Activated T-helper 2 cell treated with anti-CD3 and anti-CD28 coated beads, Interferon-gamma antibody, Interleukin-2, Interleukin-4, amounts not matched to agents 10 μg/mL and 5 μg/mL and 100 μg/mL, durations not matched to agents 14 hours and 24 hours and 36 hours (primary cell): ENCODE results near the gene WDR88. TPM values are rescaled to one million over a fixed set of nuclear protein-coding genes. Genes with fewer than 3 reads are reported as not detected.

Experiments
- DNase-seq: peaks from one replicate; pipeline ENCODE4 v3.0.0; 2021; ENCODE audit warnings: low spot score
- H3K27ac Mint-ChIP-seq: one replicate; pipeline ENCODE4 v1.8.0; 2021; ENCODE audit warnings: mixed read lengths
- H3K27me3 Mint-ChIP-seq: one replicate; pipeline ENCODE4 v1.8.0; 2021; ENCODE audit warnings: low read depth, mixed read lengths
- H3K36me3 Mint-ChIP-seq: one replicate; pipeline ENCODE4 v1.8.0; 2021; ENCODE audit warnings: low read depth, mixed read lengths
- H3K4me1 Mint-ChIP-seq: one replicate; pipeline ENCODE4 v1.8.0; 2021; ENCODE audit warnings: low read depth, mixed read lengths
- H3K4me3 Mint-ChIP-seq: one replicate; pipeline ENCODE4 v1.8.0; 2021; ENCODE audit warnings: low read depth, mild to moderate bottlenecking, moderate library complexity, mixed read lengths
- H3K9me3 Mint-ChIP-seq: one replicate; pipeline ENCODE4 v1.8.0; 2021; ENCODE audit warnings: mixed read lengths
- intact Hi-C: fragments of 100-400 bp; cut with micrococcal nuclease; formaldehyde crosslinking; loops from one replicate; pipeline ENCODE4 v1.15.1; 2023
- total RNA-seq: library from RNA; stranded (reverse); gene quantifications from 2 replicates; pipeline ENCODE4 v1.2.3, GENCODE V29; 2022

Gene WDR88, protein sequence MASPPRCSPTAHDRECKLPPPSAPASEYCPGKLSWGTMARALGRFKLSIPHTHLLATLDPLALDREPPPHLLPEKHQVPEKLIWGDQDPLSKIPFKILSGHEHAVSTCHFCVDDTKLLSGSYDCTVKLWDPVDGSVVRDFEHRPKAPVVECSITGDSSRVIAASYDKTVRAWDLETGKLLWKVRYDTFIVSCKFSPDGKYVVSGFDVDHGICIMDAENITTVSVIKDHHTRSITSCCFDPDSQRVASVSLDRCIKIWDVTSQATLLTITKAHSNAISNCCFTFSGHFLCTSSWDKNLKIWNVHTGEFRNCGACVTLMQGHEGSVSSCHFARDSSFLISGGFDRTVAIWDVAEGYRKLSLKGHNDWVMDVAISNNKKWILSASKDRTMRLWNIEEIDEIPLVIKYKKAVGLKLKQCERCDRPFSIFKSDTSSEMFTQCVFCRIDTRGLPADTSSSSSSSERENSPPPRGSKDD
- total RNA-seq = not detected in 2 replicates

DNA sequence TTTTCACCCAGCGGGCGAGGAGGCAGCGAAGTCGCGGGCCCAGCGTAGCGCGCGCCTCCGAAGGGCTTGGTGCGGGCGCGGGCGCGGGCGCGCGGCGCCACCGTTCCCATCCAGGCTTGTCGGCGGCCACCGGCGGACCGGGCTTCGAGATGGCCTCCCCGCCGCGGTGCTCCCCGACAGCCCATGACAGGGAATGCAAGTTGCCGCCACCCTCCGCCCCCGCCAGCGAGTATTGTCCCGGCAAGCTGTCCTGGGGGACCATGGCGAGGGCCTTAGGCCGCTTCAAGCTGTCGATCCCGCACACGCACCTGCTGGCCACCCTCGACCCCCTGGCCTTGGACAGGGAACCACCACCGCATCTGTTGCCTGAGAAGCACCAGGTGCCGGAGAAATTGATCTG is at the start of gene WDR88:
Gene WDR88, plus strand, starts transcription at position 94 of the 400 bp plus-strand sequence. Its CDS starts 56 bp downstream, at position 150.
- Mint-ChIP-seq H3K36me3 (peaks cover 19% of the 10 kb centered on the region), H3K4me1 (peaks cover 2% of the 10 kb centered on the region), H3K27me3 (no peaks in the 10 kb centered on the region), H3K9me3 (no peaks in the 10 kb centered on the region), H3K4me3 (no peak within 1 kb of the TSS), H3K27ac (no peak within 1 kb of the TSS)
- no peak for DNase-seq
- intact Hi-C loops = no loop called here

DNA sequence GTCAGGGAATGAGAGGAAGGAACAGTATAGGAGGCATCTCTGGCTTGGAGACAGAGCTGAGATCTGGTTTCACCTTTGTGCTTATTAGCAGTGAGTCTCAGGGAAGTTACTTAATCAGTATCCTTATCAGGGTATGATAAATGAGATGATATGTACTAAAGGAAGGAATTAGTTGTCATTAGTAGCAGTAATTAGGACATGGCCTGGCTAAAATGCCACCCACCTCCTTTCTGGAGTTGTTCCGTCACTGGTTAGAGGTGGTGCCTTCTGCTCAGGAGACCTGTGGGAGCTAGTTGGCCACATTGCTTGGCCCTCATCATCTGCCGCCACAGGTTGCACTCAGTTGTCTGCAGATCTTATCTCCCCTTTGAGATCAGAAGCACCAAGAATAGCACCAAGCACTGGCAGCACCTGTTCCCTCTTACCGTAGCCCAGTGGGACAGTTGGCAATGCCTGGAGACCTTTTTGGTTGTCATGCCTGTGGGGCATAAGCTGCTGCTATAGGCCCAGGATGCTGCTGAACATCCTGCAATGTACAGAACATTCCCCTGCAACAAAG is 46.3 kb upstream of the WDR88 start:
- H3K27ac Mint-ChIP-seq = no peak overlapping the region
- intact Hi-C loops = no loop called here
- peaks cover 20% of the 10 kb centered on the region for H3K36me3 Mint-ChIP-seq

DNA sequence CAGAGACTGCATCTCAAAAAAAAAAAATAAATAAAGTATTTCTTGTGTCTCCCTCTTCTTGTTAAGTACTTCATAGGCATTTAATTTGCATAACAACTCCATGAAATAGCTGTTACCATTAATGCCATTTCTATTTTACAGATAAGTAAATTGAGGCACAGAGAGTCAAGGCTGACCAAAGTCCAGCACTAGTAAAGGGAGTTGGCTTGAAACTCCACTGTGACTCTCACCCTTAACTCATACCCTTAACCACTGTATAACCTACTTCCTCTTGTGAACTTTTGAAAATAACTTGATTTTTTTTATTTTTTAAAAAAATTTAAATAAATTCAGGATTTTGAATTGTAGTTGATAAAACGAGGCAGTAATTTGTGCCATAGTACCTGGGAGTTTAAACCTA is 45.0 kb upstream of the WDR88 start:
- Mint-ChIP-seq H3K9me3 (no peaks in the 10 kb centered on the region), H3K27me3 (no peaks in the 10 kb centered on the region), H3K4me1 (peaks cover 9% of the 10 kb centered on the region), H3K4me3 (no peak overlapping the region), H3K36me3 (peaks cover 23% of the 10 kb centered on the region), H3K27ac (no peak overlapping the region)
- DNase-seq = no peak
- intact Hi-C loops = no loop called here

More for the DNA sequence above, 46.3 kb upstream of the WDR88 start:
- Mint-ChIP-seq H3K27me3 (no peaks in the 10 kb centered on the region), H3K4me1 (peaks cover 20% of the 10 kb centered on the region), H3K4me3 (no peak overlapping the region), H3K9me3 (no peaks in the 10 kb centered on the region)
- no peak for DNase-seq

DNA sequence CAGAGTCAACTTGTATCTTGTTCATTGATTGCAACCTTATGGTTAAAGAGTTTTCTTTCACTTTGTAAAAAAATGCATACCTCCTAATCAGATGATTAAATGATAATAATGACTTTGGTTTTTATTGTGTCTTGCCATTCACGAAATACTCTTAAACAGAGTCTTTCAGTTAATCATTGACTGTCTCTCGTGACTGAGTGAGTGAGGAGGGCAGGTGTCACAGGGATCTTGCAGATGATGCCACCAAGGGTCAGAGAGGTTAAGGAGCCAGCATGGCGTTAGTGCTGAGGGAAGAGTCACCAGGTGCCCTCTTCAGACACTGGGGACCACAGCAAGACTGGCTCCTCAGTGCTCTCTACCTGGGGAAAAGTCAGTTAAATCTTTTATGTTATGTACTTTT is 42.9 kb upstream of the WDR88 start:
- Mint-ChIP-seq H3K27ac (no peak overlapping the region), H3K36me3 (peaks cover 30% of the 10 kb centered on the region), H3K4me3 (no peak overlapping the region), H3K27me3 (no peaks in the 10 kb centered on the region), H3K9me3 (no peaks in the 10 kb centered on the region), H3K4me1 (peaks cover 4% of the 10 kb centered on the region)
- DNase-seq = no peak
- intact Hi-C loops = no loop called here

- H3K4me1 Mint-ChIP-seq = peaks cover 4% of the 10 kb centered on the region
- peaks cover 30% of the 10 kb centered on the region for H3K36me3 Mint-ChIP-seq
- H3K27me3 Mint-ChIP-seq = no peaks in the 10 kb centered on the region
- H3K9me3 Mint-ChIP-seq = no peaks in the 10 kb centered on the region
- DNase-seq = no peak
- no peak overlapping the region for H3K27ac Mint-ChIP-seq
- intact Hi-C loops = no loop called here
- no peak overlapping the region for H3K4me3 Mint-ChIP-seq
Measured at GRCh38 chr19:33090179-33090578, 41.7 kb upstream of the WDR88 start.

GRCh38 chr19:33093420-33094210 is 38.3 kb upstream of the WDR88 start:
- no peaks in the 10 kb centered on the region for H3K9me3 Mint-ChIP-seq
- peaks cover 56% of the 10 kb centered on the region for H3K36me3 Mint-ChIP-seq
- no peak for DNase-seq
- H3K27me3 Mint-ChIP-seq = no peaks in the 10 kb centered on the region
- peaks cover 4% of the 10 kb centered on the region for H3K4me1 Mint-ChIP-seq
- H3K4me3 Mint-ChIP-seq = no peak overlapping the region
- H3K27ac Mint-ChIP-seq = no peak overlapping the region
- intact Hi-C loops = no loop called here

DNA sequence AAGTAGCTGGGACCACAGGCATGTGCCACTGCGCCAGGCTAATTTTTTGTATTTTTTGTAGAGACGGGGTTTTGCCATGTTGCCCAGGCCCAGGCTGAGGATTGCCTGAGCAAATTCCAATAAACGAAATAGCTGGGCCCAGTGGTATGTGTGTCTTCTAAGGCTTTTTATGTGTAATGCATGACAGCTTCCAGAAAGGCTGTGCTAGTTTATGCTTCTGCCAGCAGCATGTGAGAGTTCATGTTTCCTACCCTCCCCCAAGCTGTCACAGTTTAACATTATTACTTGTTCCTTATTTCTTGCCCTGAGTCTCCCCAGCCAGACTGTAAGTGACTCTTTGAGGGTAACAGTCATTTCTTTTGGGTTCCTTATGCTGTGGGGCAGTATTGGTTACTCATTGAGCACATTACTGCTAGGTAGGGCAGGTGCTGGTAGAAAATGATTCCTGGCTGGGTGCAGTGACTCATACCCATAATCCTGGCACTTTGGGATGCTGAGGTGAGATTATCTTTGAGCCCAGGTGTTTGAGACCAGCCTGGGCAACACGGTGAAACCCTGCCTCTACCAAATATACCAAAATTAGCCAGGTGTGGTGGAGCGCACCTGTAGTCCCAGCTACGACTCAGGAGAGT is 37.4 kb upstream of the WDR88 start:
- H3K36me3 Mint-ChIP-seq = peaks cover 55% of the 10 kb centered on the region
- H3K4me1 Mint-ChIP-seq = peaks cover 4% of the 10 kb centered on the region
- H3K27me3 Mint-ChIP-seq = no peaks in the 10 kb centered on the region
- no peak overlapping the region for H3K27ac Mint-ChIP-seq
- H3K4me3 Mint-ChIP-seq = no peak overlapping the region
- no peak for DNase-seq
- intact Hi-C loops = no loop called here
- no peaks in the 10 kb centered on the region for H3K9me3 Mint-ChIP-seq

- Mint-ChIP-seq H3K27ac (no peak overlapping the region), H3K36me3 (peaks cover 46% of the 10 kb centered on the region), H3K4me1 (no peaks in the 10 kb centered on the region), H3K27me3 (no peaks in the 10 kb centered on the region), H3K4me3 (no peak overlapping the region), H3K9me3 (no peaks in the 10 kb centered on the region)
- no peak for DNase-seq
- intact Hi-C loops = no loop called here
Measured at GRCh38 chr19:33096005-33096404, 35.9 kb upstream of the WDR88 start.

DNA sequence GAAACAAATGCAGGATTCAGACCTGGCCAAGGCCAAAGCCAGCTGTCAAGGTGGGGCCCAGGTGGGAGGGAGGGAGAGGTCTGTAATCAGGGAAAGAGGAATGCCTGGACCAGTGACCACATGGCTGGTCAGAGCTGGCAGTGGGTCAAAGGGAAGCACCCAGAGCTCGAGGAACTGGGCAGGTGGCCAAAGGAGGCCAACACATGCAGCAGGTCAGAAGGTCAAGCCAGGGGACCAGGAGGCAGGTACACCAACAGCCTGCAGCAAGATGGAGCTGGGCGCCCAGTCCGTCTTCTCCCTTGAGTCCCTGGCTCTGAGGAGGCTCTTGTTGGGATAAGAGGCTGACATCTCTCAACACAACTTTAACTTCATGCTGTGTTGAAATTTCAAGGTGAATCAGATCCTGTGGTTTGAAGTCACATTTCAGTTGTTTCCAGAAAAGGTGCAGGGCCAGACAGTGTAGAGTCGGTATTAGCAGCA is 33.8 kb upstream of the WDR88 start:
- Mint-ChIP-seq H3K4me1 (no peaks in the 10 kb centered on the region), H3K36me3 (peaks cover 48% of the 10 kb centered on the region)
- no peak for DNase-seq

GRCh38 chr19:33100894-33101644 is 30.8 kb upstream of the WDR88 start:
- intact Hi-C loops = no loop called here

More for the DNA sequence above, 33.8 kb upstream of the WDR88 start:
- intact Hi-C loops = no loop called here
- H3K9me3 Mint-ChIP-seq = no peaks in the 10 kb centered on the region
- H3K27me3 Mint-ChIP-seq = no peaks in the 10 kb centered on the region
- H3K4me3 Mint-ChIP-seq = no peak overlapping the region
- H3K27ac Mint-ChIP-seq = no peak overlapping the region

DNA sequence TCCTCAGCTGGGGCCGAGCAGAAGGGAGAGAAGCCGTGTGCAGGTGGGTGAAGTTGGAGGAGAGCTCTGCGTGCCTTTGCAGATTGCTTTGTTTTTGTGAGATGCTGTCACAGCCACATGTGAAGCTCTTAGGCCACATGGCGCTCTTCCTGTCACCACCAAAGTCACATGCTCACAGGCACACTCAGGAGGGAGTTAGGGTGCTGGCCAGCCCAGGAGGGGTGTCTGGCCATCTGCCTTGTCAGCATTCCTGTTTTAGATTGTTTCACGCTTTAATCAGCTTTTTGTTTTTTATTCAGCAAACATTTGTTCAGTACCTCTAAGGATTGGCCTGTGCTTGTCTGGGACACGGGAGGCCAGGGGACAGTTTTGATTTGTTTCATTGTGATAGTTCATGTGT is 29.0 kb upstream of the WDR88 start:
- intact Hi-C loops = no loop called here
- no peak overlapping the region for H3K27ac Mint-ChIP-seq
- H3K27me3 Mint-ChIP-seq = no peaks in the 10 kb centered on the region
- H3K36me3 Mint-ChIP-seq = peaks cover 36% of the 10 kb centered on the region
- H3K4me3 Mint-ChIP-seq = no peak overlapping the region
- DNase-seq = no peak
- H3K4me1 Mint-ChIP-seq = no peaks in the 10 kb centered on the region
- no peaks in the 10 kb centered on the region for H3K9me3 Mint-ChIP-seq

More at GRCh38 chr19:33100894-33101644, 30.8 kb upstream of the WDR88 start:
- DNase-seq = no peak
- H3K4me1 Mint-ChIP-seq = no peaks in the 10 kb centered on the region
- H3K9me3 Mint-ChIP-seq = no peaks in the 10 kb centered on the region
- no peak overlapping the region for H3K4me3 Mint-ChIP-seq
- H3K27ac Mint-ChIP-seq = no peak overlapping the region
- no peaks in the 10 kb centered on the region for H3K27me3 Mint-ChIP-seq
- peaks cover 42% of the 10 kb centered on the region for H3K36me3 Mint-ChIP-seq

DNA sequence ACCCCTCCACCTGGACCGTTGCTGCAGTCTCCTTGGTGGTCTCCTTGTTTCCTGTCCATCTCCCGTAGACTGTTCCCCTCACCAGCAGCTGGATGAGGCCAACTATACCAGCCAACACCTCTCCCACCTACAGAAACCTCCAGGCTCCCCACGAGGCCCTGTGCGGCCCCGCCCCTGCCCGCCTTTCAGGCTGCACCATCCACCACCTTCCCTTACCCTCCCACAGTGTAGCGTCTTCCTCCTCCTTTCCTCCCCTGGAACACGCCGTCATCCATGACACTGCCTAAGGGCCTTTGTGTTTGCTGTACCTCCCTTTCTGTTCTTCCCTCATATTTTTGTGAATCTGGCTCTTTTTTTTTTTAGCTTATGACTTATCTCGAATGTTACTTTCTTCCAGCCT is 23.8 kb upstream of the WDR88 start:
- no peaks in the 10 kb centered on the region for H3K27me3 Mint-ChIP-seq
- H3K36me3 Mint-ChIP-seq = peaks cover 44% of the 10 kb centered on the region
- H3K9me3 Mint-ChIP-seq = no peaks in the 10 kb centered on the region
- no peak overlapping the region for H3K27ac Mint-ChIP-seq
- intact Hi-C loops = no loop called here
- H3K4me3 Mint-ChIP-seq = no peak overlapping the region
- no peak for DNase-seq
- H3K4me1 Mint-ChIP-seq = no peaks in the 10 kb centered on the region
